RPMI7951 (cell line): ENCODE measurements around the gene SETBP1. TPM values are rescaled to one million over a fixed set of nuclear protein-coding genes. Genes with fewer than 3 reads are reported as not detected.
A peak's percentile ranks its signal among the peaks of the same experiment; 100 is the strongest.

Experiments
- DNase-seq: peaks from one replicate; pipeline ENCODE4 v3.0.0-alpha.2; 2012; ENCODE audit warnings: low read depth
- total RNA-seq: library from RNA; depleted of rRNA; stranded (reverse); fragments of >200 nt; shearing (Covaris generic); gene quantifications from 2 replicates; pipeline ENCODE4 v1.2.3, GENCODE V29; 2014

Gene SETBP1
- total RNA-seq, 1 experiment from 2014 or later, result 5.5 TPM

GRCh38 chr18:44936485-44936884, 255.8 kb downstream of the SETBP1 start:
- DNase-seq, result no peak

GRCh38 chr18:44937960-44938719, 257.5 kb downstream of the SETBP1 start:
- no peak for DNase-seq

GRCh38 chr18:44938720-44939665, 258.3 kb downstream of the SETBP1 start:
- DNase-seq, result peak; percentile 13

GRCh38 chr18:44941516-44941915, 260.8 kb downstream of the SETBP1 start:
- no peak for DNase-seq

- DNase-seq, result no peak
These were observed 261.4 kb downstream of the SETBP1 start for GRCh38 chr18:44942073-44942472.

- peak; percentile 75 for DNase-seq
These were observed 262.7 kb downstream of the SETBP1 start for GRCh38 chr18:44943311-44943881.

- no peak for DNase-seq
These were observed 263.8 kb downstream of the SETBP1 start for GRCh38 chr18:44944461-44944860.

GRCh38 chr18:44945888-44946401, 265.3 kb downstream of the SETBP1 start:
- DNase-seq, result no peak

GRCh38 chr18:44946529-44947113, 265.9 kb downstream of the SETBP1 start:
- no peak for DNase-seq

- no peak for DNase-seq
These were observed 269.3 kb downstream of the SETBP1 start for GRCh38 chr18:44949967-44950366.

- DNase-seq, result no peak
These were observed 270.1 kb downstream of the SETBP1 start for GRCh38 chr18:44950685-44951195.

GRCh38 chr18:44951748-44952147, 271.1 kb downstream of the SETBP1 start:
- no peak for DNase-seq

GRCh38 chr18:44954257-44954656, 273.6 kb downstream of the SETBP1 start:
- DNase-seq, result no peak

GRCh38 chr18:44955825-44956224, 275.1 kb downstream of the SETBP1 start:
- DNase-seq, result no peak

- DNase-seq, result no peak
These were observed 276.3 kb downstream of the SETBP1 start for GRCh38 chr18:44957025-44957424.

GRCh38 chr18:44957461-44957860, 276.8 kb downstream of the SETBP1 start:
- DNase-seq, result no peak

- DNase-seq, result no peak
These were observed 277.4 kb downstream of the SETBP1 start for GRCh38 chr18:44958040-44958439.

- peak; percentile 41 for DNase-seq
These were observed 277.8 kb downstream of the SETBP1 start for GRCh38 chr18:44958455-44958854.

- DNase-seq, result no peak
These were observed 278.3 kb downstream of the SETBP1 start for GRCh38 chr18:44959013-44959412.

- no peak for DNase-seq
These were observed 279.9 kb downstream of the SETBP1 start for GRCh38 chr18:44960580-44960979.

- DNase-seq, result no peak
These were observed 280.8 kb downstream of the SETBP1 start for GRCh38 chr18:44961288-44961995.
